Testis (tissue), 2 donors: ENCODE measurements around the gene PLCL1.

ENCODE experiments used
- CTCF ChIP-seq, 3 experiments: fragments of 450-650 bp in 2 of 3; fragments of 200-600 bp in 1 of 3; sonication (generic) in 1 of 3; IDR thresholded peaks; one replicate each; pipeline ENCODE4 v1.5.1; 2016 to 2019; ENCODE audit warnings: antibody characterized with exemption in 3 of 3, mild to moderate bottlenecking in 2 of 3, moderate library complexity in 1 of 3
- POLR2A ChIP-seq: fragments of 450-650 bp; IDR thresholded peaks from one replicate; pipeline ENCODE4 v1.6.1; 2017; ENCODE audit warnings: antibody characterized with exemption, mild to moderate bottlenecking, moderate library complexity

GRCh38 chr2:197930570-197931278, 126.3 kb downstream of the PLCL1 start:
- TF ChIP-seq CTCF (IDR thresholded peaks at IDR 0.05) (no peak), POLR2A (no peak)
